HG03469 (cell line): ENCODE data around the gene PDE6G.
A peak's percentile ranks its signal among the peaks of the same experiment; 100 is the strongest.

Experiments used
- ATAC-seq: cut with Tn5 transposase; IDR thresholded peaks from one replicate; pipeline ENCODE4 v1.9.1; 2021; ENCODE audit warnings: mild to moderate bottlenecking, moderate library complexity, moderate number of reproducible peaks; ENCODE audit not compliant: unreplicated experiment

The PDE6G gene

DNA sequence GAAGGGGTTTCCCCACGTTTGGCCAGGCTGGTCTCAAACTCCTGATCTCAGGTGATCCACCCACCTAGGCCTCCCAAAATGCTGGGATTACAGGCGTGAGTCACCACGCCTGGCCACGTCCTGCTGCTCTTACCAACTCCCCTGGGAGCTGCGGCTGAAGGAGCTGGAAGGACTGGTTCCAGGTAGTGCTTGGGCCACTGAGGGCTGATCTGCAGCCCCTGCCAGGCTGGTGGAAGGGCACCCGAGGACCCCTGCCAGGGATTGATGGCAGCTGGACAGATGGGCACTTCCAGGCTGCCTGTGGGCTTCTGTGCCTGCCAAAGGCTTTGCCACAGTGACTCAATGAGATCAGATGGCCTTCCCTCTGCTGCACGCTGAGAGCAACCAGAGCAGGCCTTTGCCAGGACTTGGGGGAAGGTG, 7.7 kb upstream of the PDE6G start:
- no peak for ATAC-seq

DNA sequence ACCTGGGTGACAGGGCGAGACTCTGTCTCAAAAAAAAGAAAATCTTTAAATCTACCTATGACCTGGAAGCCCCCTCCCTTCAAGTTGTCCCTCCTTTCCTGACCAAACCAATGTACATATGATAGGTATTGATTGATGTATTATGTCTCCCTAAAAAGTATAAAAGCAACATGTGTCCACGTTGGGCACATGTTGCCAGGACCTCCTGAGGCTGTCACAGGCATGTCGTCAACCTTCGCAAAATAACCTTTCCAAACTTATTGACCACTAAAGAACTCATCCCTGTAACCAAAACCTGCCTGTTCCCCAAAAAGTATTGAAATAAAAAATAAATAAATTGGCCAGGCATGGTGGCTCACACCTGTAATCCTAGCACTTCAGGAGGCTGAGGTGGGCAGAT, 5.7 kb upstream of the PDE6G start:
- no peak for ATAC-seq

DNA sequence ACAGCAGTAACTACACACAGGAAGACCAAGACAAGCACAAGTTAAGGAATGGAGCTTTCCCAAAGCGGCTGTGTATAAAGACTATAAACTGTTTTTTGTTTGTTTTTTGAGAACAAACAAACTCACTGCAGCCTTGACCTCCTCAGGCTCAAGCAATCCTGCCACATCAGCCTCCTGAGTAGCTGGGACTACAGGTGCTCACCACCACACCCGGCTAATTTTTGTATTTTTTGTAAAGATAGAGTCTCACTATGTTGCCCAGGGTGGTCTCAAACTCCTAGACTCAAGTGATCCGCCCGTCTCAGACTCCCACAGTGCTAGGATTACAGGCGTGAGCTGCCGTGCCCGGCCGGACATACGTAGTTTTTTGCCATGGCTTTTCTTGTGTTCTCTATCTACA, 4.1 kb upstream of the PDE6G start:
- ATAC-seq, result no peak

DNA sequence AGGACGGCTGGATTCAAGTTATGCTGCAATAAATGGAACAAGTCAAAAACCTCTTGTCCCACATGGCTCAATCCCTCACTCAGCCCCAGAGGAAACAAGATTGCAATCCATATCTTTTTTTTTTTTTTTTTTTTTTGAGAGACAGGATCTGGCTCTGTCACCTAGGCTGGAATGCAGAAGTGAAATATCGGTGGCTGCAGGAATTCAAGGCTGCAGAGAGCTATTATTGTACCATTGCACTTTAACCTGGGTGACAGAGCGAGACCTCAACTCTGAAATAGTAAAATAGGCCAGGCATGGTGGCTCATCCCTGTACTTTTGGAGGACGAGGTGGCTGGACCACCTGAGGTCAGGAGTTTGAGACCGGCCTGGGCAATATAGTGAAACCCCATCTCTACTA, 2.7 kb upstream of the PDE6G start:
- no peak for ATAC-seq

DNA sequence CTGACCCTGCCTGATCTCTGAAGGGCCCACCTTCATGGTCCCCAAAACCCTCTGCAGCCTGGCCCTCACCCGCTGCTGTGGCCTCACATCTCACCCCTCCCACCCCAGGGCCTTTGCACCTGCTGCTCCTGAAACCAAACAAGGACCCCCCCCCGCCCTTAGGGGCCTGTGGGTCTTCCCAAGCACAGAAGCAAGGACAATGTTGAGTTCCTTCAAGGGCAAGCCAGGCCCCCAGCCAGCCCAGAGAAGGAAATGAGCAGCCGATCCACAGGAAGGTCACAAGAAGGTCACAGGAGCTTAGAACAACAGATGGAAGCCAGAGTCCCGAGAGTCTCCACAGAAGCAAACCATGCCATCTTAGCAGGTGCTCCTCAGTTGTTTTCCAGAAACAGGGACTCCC, 493 bp upstream of the PDE6G start:
- ATAC-seq, result no peak

DNA sequence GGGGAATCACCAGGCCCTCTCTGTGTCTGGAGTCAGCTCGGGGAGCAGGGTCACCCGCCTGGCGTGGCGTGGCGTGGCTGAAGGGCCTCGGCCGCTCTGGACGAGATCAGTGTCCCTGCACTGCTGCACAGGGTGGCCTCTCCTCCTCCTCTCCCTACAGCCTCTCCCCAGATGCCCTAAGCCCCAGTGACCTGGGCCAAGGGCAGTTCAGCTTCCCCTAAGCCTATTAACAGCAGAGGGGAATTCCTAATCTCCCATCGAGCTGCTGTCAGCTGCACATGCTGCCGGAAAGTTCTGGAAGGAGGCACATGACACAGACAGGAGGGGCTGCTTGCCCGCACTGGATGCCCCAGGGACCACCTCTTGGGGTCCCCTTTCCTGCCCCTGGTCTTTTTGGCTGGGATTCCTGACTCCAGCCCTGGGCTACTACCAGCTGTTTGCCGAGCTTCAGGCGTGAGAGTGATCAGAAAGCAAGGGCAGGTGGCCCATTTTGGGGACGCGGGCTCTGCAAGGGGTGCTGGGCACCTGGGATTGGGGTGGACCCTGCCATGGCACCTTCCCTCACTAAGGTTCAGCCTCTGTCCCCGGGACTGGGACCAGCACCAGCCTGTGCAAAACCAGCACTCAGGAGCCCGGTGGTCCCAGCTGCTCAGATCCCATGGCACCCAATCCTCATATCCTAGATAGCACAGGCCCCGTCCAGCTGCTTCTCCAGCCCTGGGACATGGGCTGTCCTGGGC, 794 bp downstream of the PDE6G start:
- ATAC-seq, result no peak

DNA sequence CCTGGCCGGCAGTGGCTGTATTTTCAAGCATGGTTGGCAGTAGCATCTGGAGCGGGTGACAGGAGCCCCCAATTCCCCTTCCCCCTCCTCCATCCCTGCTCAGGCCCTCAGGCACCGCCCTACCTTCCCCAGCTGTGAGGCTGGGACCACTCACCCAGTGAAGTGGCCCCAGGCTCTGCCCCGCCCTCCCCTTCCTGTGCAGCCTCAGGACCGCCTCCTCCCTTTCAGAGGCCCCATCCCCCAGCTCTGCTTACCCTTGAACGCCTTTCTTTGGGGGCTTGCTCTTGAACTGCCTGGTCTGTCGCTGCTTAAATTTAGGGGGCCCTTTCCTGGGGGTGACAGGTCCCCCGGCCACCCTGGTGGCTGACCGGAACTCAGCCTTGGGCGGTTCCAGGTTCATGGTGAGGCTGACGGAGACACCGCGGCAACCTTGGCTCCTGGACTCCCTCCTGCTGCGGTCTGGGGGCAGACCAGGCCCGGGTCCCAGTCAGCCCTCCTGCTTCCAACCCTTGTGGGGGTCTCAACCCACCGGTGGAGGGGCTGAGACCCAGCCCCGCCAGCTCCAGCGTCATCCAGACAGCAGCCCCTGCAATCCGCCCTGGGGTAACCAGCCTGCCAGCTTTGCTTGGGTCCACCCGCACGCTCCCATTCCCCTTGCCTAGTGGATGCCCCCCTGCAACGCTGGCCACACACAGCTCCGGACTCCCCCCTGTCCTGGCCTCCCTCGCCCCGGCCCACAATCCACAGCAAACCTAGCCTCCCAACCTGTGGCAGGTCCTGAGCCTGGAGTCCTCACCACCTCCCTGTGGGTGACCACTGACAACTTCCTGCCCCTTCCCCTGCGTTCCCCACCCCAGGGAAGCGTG, 3.2 kb downstream of the PDE6G start:
- no peak for ATAC-seq

DNA sequence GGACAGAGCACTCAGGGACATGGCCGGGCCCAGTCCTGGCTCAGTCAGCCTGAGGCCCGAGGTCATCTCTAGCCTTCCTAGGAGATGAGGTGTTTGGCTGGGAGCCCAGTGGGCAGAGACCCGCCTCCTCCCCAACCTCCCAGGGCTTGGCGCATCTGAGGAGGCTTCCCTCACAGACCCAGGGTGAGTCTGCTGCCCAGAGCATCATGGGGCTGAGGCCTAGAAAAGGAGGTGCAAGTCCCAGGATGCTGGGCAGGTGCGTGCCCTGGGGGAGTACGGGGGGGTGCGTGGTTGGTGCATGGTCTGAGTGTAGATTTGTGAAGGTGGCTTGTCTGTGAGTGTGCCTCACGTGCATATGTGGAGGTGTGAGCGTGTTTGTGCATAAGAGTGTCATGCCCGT, 4.7 kb downstream of the PDE6G start:
- ATAC-seq, result no peak

DNA sequence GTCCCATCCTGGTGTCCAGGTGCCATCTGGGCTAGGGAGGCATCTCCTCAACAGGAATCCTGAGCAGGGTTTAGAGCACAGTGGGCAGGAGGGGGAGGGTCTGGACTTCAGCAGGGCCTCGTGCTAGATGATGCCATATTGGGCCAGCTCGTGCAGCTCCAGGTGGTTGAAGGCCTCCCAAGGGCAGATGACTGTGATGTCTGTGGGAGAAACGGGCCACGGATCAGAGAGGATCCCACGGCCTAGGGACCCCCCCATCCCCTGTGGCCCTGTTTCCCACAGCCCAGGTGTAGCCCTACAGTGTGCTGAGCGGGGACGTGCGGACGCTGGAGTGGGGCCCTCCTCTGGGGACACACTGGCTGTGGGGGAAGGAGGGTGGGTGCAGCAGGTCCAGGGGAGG, 5.4 kb downstream of the PDE6G start:
- no peak for ATAC-seq

DNA sequence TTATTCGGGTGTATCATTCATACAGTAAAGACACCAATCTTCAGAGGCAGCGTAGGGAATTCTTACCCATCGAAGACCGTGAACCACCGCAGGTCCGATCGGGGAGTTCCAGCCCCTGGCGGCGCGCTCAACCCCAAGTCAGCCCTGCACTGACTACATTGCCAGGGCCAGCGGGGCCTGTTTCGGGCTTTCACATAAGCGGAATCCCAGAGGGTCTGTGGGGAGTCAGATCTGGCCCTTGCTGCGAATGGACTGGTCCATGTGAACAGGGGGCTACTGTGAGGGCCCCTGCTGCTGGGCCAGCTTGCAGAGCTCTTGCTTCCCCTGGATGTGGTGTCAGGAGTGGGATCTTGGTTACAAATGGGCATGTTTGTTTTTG, 7.6 kb downstream of the PDE6G start:
- ATAC-seq, result no peak

DNA sequence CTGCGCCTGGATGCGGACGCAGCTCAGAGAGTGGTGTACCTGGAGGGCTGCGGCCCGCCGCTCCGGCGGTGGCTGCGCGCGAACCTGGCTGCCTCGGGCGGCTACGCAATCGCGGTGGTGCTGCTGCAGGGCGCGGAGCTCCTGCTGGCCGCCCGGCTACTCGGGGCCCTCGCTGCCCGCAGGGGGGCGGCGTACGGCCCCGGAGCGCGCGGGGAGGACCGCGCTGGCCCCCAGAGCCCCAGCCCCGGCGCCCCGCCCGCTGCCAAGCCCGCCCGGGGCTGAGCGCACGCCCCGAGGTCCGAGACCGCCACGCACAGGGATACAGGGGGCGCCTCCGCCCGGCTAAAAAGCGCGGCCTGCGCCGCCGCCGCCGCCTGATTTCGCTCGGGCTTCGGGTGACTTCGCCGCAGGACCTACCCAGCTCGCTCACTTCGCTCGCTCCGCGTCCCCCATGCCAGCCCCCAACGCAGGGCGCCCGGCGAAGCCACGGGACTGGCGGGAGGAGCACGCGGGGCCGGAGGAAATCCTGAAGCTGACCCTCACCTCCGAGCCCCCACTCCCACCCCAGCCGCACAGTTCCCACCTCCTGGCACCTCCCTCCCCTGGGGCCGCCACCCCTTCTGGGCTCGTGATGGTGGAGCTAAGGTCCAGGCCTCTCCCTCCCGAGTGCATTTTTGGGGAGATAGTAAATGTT, 8.2 kb downstream of the PDE6G start:
- no peak for ATAC-seq

DNA sequence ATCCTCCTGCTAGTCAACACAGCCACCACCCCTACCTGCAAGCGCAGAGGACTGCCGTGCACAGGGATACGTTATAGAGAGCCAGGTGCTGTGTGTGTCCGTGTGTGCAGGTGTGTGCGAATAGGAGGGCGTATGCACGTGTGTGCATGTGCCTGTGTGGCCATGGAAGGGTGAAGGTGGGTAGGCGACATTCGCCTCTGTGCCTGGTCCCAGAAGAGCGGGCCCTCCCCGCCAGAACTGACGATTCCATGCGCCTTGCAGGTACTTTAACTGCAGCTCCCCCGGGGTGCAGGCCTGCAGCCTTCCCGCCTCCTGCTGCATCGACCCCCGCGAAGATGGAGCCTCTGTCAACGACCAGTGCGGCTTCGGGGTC, 8.7 kb downstream of the PDE6G start:
- no peak for ATAC-seq

DNA sequence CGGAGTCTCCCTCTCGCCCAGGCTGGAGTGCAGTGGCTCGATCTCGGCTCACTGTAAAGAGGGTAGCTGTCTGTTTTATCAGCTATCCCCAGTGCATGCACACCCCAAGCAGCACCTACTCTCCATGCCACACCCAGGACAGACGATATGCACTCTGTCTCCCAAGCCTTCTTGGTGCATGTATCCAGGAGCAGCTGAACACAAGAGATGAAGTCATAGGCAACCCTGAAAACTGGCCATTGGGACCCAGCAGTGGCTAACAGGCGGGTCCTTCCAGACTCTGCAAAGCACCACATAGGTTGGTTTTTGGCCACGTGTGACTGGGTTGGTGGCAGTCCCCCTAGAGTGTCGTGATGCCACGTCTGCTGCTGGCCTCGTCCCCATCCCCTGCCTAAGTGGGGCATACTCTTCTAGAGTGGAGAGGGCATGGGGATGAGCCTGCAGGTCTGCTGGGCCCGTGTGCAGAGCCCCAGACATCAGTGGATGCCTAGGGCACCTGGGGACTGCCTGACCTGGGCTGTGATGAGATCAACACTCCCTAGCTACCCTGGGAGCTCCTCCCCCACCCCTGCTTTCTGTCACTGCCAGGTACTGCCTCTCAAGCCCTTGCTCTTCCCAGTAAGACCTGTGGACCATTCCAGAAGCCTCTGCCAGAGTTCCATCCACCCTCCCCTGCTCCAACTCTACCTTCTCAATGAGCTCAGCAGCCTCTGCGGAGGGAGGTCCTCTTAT, 9.3 kb downstream of the PDE6G start:
- ATAC-seq, result no peak

DNA sequence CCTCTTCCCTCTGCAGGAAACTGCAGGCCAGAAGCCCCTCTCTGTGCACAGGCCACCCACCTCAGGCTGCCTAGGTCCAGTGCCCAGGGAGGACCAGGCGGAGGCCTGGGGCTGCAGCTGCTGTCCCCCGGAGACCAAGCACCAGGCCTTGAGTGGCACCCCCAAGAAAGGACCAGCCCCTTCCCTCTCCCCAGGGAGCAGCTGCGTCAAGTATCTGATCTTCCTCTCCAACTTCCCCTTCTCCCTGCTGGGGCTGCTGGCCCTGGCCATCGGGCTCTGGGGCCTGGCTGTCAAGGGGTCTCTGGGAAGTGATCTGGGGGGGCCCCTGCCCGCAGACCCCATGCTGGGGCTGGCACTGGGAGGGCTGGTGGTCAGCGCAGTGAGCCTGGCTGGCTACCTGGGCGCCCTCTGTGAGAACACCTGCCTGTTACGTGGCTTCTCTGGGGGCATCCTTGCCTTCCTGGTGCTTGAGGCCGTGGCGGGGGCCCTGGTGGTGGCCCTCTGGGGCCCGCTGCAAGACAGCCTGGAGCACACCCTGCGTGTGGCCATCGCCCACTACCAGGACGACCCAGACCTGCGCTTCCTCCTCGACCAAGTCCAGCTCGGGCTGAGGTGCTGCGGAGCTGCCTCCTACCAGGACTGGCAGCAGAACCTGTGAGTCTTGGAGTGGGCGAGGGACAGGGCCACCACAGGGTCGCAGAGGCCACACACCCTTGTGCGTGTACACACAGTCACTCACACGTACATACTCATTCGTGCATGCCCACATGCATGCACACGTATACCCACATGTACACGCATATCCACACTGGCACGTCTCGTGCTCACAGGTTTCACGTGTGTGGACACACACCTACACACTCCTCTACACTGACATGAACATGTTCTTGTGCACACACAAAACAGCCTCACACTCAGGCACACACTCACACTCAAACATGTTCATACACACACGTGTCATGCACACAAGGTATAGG, 11.1 kb downstream of the PDE6G start:
- ATAC-seq, result no peak

DNA sequence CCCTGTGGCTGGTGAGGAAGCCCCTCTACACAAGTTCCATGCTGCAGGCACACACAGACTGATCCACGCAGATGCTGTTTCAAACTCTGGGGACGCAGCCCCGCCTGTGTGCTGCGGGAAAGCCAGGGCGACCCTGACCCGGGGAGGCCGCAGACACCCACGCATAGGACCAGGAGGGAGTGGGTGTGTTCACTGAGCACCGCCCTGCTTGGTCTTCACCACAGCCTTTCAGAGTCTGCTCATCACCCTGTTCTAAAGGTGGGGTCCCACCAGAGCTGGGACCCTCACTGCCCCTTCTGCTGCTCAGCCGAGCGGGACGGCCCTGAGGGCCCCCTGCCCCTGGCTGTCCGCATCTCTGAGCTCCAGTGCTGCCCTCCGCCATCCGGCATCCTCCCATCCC, 11.8 kb downstream of the PDE6G start:
- ATAC-seq, result no peak

DNA sequence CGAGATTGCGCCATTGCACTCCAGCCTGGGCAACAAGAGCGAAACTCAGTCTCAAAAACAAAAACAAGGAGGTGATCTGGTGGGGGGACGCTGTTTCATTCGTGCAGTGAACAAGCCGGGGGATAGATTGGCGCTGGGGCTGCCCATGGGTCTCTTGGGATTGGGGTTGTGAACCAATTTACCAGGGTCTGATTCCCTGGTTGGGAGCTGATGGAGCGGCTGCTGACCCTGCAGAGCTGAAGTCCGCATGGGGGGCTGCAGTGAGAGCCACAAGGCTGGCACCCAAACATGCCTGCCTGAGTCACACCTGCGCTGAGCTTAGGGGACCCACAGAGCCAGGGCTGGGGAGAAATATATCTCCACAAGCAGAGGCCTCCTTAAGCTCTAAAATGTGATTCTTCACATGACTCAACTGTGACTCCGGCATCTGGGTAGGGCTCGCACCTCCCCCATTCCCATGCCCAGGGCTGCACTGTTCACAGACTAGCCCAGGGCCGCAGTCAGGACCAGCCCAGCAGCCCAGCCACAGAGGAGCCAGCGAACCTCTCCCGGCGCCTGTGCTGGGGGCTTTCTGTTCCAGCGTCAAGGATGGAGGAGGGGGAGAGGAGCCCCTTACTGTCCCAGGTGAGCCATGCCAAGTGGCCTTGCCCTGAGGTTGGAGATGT, 14.4 kb downstream of the PDE6G start:
- no peak for ATAC-seq

DNA sequence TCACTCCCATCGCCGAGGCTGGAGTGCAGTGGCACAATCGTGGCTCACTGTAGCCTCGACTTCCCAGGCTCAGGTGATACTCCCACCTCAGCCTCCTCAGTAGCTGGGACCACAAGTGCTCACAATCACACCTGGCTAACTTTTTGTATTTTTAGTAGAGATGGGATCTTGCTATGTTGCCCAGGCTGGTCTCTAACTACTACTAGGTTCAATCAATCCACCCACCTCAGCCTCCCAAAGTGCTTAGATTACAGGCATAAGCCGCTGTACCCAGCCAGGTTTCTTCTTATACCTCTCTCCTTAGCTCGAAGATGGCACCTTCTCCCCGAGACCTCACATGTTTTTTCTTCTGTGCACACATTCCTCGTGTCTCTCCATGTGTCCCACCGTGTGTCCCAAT, 16.3 kb downstream of the PDE6G start:
- no peak for ATAC-seq

DNA sequence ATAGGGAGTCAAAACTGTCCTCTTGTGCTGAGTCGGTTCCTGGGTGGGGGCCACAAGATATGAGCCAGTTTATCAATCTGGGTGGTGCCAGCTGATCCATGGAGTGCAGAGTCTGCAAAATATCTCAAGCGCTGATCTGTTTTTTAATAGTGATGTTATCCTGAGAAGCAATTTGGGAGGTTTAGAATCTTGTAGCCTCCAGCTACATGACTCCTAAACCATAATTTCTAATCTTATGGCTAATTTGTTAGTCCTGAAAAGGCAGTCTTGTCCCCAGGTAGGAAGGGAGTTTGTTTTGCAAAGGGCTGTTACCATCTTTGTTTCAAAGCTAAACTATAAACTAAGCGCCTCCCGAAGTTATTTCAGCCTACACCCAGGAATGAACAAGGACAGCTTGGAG, 17.7 kb downstream of the PDE6G start:
- no peak for ATAC-seq

DNA sequence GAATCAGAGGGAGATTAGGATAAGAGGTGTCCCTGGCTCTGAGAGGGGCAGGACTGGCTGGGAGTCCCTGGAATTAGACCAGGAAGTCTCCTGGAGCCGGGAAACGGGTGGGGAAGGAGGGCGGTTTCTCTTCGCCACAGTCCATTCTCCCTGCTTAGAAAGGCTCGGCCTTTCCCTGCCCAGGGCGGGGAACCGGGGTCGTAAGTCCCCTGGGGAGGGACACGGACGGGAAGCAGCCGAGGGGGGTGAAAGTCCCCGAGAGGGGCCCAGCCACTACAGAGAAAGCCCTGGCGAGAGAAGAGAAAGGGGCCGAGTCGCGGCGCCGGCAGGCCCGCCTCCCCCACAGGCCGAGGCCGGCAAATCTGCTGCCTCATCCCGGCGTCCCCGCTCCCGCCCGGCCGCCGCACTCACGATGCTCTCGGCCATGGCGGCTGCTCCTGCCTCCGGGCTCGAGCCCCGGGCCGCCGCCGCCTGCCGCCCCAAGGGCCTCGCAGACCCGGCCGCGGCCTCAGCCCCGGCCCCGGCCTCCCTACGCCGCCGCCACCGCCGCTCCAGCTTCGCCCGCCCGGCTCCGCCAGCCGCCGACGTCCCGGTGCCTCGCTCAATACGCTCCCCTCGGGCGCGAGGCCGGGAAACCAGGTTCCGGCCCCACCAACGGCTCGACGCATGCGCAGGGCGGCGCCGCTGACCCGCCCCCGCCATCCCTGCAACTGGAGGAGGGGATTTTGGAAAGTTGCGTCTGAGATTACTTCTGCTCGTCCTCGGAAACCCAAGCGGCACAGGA, 19.6 kb downstream of the PDE6G start, which contains the start of the genes NPLOC4 and TSPAN10:
Gene NPLOC4 (minus strand): TSS at position 608 of the 784 bp plus-strand sequence. CDS start 182 bp downstream, at position 426.
Gene TSPAN10 (plus strand): TSS at position 692 of the 784 bp plus-strand sequence. CDS start 5,217 bp downstream, outside the sequence.
- peak; percentile 64 for ATAC-seq
